NOMO-1 treated with DMSO at 0.1 percent for 48 hours (cell line): ENCODE data around the gene PREP.

ENCODE experiments used
- DNase-seq: peaks from one replicate; lab custom pipeline; 2025; ENCODE audit not compliant: unreplicated experiment; lab: John Stamatoyannopoulos, UW

The PREP gene

DNA sequence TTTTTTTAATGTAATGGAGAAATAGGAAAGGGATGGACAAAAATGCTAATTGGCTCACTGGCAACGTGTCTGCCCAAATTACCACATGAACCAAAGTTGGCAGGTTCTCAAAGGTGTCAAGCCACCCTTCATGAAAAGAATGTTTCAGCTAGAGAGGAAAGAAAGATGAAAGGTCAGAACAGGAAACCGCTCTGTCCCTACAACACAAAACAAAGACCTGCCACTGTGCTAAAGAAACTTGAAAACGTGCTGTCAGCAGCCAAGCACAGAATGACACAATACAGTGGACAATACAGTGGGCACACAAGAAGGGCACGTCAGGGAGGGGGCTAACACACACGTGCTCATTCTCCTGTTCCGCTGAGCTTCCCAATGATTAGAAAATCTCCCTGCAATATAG lies 4.9 kb downstream of the PREP start:
- DNase-seq, result no peak

DNA sequence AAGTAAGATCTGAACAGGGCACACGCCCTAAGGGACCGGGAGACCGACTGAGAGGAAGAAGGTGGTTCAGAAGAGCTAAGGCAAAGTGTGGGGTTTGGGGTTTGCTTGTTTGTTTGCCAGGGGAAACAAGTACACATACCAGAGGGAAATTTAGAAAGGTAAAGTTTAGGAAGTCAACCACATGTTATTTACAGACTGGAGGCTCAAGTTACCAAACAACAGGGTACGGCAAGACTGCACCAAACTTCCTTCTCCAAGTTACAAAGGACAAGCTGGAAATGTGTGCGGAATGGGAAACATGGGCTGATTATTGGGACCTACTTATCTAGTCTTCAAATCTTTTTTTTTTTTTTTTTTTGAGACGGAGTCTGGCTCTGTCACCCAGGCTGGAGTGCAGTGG lies 11.2 kb downstream of the PREP start:
- DNase-seq, result no peak

DNA sequence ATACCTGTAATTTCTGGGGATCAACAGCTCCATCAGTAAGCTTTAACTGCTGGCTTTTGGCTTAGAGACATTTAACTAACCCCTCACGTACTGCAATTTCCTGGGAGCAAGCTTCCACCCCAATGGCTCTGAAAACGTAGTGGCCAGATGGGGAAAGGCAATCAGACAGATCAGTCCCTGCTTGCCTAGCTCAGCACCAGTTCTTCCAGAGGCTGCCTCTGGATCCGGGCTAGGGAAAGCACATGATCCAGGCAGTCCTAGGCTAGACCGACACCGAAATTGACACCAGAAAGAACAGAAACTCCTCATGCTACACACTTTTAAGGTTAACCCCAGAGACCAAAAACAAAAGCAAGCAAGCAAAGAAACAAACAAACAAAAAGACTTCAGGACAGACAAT lies 13.3 kb downstream of the PREP start:
- no peak for DNase-seq

DNA sequence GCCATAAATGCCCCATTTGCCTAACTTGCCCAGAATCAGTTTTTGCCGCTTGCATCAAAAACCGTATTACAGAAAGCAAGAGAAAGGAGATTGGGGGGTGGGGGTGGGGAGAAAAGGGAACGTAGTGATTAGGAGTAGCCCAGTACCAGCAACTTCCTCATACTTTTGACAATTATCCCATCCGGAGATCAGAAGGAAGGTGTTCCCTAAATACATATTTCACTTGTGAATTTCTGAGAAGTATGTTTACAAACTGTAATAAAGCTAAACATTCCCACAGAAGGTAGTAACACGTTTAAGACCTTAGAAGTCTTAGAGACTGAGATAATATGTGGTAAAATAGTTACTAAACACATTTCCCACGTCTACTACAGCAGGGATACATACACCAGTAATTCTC lies 14.5 kb downstream of the PREP start:
- no peak for DNase-seq

DNA sequence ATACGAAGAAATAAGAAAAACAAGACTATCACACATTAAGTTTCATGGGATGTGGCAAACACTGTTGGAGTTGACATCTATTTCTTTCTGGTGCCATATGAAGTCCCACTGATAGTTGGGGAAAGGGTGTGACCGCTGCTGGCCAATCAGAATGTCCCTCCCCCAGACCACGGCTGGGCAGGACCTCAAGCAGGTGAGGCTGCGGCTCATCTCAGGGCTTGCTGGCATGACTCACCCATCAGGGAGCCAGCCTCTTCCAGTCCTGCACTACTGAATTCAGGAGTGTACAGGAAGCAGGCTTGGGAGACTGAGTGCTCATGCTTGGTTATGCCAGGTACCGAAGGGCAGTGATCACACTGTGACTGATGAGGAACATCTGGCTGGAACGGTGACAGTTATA lies 18.9 kb downstream of the PREP start:
- no peak for DNase-seq

DNA sequence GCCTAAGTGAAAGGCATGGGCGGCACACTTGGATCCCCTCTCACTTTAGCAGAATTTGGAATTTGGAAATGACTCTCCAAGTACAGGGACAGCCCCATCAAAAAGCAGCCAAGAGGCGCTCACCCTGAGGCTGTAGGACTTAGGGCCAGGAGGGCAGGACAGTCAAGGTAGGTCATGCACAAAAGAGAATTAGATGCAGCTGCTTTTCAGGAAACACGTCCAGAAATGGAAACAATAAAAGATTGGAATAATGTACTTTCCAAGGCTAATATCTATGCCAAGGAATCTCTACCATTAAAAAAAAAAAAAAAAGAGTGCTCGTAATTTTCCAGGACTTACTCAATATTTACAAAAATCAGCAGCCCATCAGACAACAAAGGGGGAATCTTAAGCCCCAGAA lies 19.9 kb downstream of the PREP start:
- no peak for DNase-seq

DNA sequence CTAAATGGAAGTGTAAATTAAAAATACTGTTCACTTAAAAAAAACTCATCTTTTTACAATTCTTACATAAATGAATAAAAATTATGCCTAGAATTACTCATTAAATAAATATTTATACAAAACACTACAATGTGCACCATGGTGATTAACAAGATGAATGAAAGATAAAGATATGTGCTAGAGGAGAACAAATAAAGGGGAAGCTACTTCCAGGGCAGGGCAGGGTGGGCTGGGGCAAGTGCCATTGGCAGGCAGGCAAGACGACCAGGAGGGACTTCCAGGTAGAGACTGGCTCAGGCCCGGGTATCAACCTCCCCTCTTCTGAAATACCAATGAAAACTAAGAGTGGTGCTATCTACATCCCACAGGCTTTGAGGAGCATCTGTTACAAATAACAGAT lies 20.4 kb downstream of the PREP start:
- DNase-seq, result no peak

DNA sequence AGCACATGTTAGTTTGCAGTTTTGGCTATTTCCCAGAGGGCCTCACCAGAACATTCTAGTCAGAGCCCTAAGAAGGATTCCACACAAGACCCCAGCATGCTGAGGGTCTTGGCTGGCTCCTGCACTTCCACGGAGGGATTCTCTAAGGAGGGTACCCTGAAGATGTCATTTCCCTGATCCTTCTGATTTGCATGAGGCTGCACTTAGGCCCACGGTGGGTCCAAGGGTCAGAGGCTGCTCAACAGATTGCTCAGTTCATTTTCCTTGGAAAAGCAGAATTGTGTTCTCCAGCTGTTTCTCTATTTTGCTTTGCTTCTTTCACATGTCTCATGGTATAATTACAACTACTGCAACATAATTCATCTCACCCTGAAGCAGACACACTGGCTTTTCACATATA lies 22.2 kb downstream of the PREP start:
- no peak for DNase-seq

DNA sequence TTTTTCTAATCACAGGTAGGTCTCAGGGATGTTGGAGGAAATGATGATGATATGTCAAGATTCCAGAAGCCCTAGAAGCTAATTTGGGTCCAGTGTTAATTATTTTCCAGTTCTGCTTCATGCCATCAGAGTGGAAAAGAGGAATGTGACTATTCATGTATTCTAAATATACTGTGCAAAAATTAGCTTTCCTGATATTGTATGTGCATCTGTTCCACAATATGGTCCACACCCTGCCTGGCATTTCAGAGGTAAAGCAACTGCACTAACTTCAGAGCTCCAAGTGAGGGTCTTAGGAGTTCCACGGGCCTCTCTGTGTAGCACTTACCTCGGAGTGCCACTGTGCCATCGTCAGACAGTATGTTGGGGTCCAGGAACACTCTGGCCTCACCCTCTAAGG lies 27.1 kb downstream of the PREP start:
- no peak for DNase-seq

DNA sequence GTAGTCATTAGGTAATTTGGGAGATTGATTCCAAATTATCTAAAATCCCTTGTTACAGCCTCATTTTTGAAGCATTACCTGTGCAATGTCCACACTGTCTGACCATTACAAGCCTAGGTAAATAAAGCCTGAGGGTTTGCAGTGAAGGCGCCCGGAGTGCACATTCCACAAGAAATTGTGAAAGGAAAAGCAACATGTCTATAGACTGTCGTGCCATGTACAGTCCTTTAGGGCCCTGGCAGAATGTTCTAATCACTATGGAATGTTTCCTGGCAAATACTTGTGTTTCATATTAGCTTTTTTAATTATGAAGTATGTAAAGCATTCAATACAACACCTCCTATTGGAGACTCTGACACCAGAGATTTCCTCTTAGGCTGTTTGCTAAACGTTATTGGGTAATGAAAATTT lies 28.9 kb downstream of the PREP start:
- DNase-seq, result no peak

DNA sequence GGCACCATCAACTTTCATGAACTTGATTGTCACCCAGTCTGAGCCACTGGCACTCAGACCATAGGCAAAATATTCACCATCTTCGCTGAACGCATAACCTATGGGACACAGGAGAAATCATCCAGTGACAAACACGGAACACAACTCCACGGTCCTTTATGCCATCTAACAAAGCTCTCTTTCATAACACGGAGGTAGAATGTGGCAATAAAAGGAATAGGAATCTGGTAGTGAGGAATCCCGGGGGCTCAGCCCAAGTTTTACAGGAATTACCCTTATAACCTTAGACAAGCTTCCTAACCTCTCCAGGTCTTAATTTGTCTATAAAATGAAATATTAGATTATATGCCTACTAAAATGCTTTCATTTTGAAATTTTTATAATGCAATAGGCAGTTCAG lies 29.4 kb downstream of the PREP start:
- DNase-seq, result no peak

DNA sequence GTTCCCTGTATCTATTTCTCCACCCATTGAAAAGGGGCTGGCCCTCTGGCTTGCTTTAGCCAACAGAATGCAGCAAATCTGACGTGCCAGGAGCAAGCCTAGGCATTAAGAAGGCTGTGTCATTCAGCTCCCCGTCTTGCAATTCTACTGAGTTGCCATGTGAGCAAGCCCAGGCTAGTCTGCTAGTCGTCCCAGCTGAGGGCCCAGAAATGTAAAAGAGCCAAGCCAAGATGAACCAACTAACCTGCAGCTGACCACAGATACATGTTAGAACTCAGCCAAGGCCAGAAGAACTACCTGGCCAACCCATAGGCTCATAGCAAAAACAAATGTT lies 30.1 kb downstream of the PREP start:
- no peak for DNase-seq

DNA sequence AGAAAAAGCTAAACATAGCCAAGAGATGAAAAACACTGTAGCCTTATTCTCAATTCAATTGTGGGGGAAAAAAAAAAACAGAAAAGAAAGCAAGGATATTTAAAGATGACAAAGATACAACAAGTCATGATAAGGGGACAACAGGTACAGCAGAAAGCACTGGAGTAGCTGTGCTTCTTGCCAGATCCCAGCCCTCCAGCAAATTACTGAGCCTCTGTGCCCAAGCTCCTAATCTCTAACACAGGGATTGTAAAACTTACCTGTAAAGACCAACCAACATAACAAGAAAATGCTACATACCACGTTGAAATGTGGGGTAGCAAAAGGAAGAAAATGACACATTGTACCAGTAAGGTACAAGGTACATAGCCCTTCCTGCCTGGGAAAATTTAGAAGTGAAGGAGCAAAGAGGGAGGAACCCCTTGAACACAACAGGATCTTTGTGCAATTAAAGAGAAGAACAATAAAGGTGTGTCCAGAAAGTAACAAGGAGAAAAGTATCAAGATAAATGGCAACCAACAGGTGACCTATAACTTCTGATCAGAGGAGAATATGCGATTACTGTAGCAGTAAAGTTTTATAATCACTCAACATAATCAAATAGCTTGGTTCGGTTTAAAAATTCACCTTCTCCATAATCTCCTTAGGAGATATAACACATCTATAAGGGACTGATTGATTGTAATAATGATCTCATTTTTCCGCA lies 30.6 kb downstream of the PREP start:
- no peak for DNase-seq

DNA sequence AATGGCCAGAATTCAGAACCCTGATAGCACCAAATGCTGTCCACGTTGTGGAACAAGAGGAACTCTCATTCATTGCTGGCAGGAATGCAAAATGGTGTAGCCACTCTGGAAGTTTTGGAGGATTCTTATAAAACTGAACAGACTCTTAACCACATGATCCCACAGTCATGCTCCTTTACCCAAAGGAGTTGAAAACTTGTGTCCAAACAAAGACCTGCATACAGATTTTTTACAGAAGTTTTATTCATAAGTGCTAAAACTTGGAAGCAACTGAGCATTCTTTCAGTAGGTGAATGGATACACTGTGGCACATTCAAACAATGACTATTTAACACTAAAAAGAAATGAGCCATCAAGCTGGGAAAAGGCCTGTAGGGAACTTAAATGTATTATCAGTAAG lies 32.5 kb downstream of the PREP start:
- DNase-seq, result no peak

DNA sequence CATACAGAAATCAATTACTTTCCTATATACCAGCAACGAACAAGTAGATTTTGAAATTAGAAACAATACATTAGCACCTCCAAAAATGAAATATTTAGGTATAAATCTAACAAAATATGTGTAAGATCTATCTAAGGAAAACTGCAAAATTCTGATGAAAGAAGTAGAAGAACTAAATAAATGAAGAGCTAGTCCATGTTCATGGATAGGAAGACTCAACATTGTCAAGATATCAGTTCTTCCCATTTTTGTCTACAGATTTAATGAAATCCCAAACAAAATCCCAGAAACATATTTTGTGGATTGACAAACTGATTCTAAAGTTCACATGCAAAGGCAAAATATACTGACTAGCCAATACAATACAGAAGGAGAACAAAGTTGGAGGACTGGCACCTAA lies 33.7 kb downstream of the PREP start:
- DNase-seq, result no peak

DNA sequence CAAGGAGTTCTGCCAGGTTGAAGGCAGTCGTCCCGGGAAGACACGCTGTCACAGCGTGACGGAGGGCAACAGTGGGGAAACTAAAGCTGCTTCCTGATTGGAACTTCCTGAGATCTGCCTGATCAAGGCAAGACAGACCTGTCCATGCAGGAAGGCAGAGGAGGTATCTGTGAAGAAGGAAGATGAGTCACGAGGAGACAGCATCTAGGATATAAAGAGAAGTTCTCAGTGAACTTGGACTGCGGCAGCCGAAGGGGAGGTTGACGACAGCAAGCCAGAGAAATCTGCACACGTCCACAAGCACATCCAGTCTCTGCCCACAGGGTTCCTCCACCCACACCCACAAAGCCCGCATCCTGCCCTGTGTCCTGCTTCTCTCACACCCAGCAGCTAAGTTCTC lies 38.6 kb downstream of the PREP start:
- DNase-seq, result no peak

DNA sequence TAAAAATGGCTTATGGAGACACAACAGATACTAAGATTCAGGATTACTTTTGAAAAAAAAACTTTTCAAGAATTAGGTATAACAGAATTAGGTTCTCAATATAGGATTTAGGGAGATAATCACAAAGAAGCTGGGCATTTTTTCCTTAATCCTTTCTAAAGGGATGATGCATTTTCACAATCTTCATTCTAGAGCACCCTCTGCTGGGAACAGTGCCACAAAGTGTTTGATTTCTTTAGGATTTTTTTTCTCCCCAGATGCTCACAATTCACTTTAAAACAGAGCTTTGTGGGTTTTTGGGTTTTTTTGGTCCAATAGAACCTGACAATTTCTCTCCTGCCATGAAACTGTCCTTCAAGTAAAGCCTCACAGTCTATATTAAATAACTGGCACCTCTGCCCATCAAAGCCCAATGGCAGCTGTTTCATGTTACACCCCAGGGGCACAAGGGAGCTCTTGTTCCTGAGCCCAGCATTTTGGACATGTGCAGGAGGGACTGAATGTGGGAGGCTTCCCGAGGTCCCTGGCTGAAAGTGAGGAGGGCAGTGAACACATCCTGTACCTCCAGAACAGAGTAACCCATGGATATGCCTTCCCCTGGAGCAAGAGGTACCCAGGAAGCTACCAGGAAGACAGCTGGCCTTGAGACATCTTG lies 39.7 kb downstream of the PREP start:
- no peak for DNase-seq

DNA sequence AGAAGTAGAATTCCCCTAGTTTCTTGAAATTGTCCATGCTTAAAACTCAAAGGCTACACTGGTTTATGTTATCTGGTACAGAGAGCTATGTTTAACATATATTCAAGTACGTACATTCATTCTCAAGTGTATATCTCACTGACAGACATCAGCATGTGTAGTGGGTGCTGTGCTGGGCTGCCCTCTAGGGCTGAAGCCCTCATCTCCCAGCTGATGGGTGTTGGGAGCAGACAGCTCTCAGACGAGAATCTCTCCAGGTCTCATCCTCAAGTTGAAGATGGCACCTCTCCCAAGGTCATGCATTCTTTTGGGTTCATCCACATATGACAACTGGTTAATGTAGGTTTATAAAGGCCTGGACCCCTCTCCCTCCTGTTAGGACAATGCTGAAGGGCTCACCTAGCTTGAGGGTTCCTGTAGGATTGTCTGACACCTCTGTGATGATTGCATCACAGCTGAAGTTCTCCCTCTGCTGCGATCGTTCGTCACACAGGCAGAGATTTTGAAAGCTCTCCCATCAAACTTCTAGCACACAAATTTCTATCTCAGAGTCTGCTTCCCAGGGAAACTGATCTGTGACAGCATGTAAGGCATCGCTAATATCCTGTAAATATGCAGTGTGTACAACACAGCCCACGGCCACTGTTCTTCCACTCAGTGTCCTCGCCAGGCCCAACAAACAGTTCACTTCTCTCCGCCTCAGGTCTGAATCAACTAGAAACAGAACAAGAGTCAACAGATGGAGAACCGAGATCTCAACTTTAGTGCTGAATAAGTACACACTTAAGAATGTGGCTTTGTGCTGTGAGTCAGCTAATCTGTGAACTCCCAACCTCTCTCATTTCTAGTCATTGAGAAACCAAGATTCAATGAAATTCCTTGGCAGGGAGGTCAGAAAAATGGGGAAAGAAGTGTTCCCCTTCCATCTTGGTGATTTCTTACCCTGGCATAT lies 43.2 kb downstream of the PREP start:
- no peak for DNase-seq

DNA sequence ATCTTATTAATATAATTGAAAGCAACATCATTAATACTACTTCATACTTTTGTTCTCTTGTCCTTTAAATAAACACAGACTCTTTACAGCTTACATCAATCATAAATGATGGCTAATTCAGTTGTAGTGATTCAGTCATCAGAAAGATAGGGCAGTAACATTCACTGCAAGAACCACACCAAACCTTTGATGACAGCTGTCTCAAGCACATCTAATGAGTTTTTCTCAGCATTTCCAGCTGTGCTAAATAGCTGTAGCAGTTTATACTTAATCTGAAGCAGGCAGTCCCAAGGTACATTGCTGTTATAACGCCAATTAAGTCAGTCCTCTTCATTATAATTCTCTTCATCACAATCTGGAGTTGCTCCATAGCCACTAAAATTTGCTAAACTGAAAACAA lies 45.7 kb downstream of the PREP start:
- no peak for DNase-seq

DNA sequence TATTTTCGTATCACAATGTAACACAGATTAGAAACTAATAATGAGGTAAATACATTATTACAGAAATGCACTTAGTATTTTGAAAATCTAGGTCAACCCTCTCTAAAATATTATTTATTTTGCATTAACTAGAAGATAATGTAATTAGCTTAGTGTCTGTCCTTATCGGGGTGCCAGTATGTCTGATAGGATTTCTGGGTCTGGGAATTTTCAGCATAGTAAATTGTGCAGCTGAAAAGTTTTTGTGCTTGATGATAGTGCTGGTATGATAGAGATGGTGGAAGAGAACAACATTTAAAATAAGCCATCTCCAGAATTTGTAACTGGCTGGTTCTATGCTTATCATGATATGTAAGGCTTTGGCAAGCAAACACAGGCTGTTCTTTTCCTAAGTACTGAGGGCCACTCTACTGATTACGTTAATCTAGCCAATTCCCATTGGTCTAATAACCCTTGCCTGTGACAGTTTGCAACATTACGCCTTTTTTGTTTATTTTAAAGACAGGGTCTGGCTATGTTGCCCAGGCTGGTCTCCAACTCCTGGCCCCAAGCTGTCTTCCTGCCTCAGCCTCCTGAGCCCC lies 50.8 kb downstream of the PREP start:
- DNase-seq, result no peak

DNA sequence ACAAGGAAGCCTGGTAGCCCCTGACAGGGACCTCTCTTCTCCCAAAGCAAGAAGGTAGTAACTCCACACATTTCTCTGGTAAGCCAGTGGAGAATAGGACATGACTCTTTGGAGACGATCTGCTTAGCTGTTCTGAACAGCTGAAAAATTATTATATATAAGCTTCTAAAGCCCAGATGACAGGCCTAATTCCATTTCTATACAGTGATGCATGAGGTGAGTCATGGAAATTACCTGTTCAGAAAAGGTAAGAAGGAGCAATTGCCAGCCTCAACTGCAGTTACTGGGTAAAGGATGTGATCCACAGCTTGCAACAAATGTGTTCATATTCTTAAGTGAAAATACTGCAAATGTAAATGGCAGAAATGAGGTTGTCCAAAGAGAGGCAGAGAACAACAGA lies 54.0 kb downstream of the PREP start:
- DNase-seq, result no peak

DNA sequence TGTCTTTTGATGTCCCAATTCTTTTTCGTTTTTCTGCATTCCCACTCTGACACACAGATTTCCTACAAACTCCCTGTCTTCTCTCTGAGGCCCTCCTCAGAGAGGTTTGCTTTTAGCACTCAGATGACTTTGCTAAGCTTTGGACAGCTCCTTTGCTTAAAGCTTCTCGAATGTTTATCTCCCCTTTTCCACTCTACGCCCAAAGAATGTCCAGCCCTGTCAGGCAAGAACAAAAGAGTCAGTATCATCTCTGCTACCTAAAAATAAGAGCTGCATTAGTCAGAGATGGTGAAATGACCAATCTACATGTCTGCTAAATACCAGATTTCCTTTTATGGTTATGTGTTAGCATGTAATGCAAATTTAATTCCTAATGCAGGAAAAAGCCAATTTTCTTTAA lies 56.8 kb downstream of the PREP start:
- DNase-seq, result no peak
